GM19452 (cell line): ENCODE measurements around the gene CDH9.

ENCODE experiments used
- ATAC-seq: cut with Tn5 transposase; IDR thresholded peaks from one replicate; pipeline ENCODE4 v1.9.1; 2021; ENCODE audit not compliant: unreplicated experiment

CDH9 gene

GRCh38 chr5:27038476-27038875, at the start of gene CDH9:
TSS of gene CDH9 (minus strand) at chr5:27038586. CDS start at chr5:26988333, 50,253 bp downstream.
- no peak for ATAC-seq

- no peak for ATAC-seq
Measured at GRCh38 chr5:27087747-27088146, 49.4 kb upstream of the CDH9 start.

GRCh38 chr5:27083449-27084415, 45.3 kb upstream of the CDH9 start:
- no peak for ATAC-seq

- no peak for ATAC-seq
Measured at GRCh38 chr5:27080147-27080546, 41.8 kb upstream of the CDH9 start.

GRCh38 chr5:27062451-27062850, 24.1 kb upstream of the CDH9 start:
- ATAC-seq, result no peak

- no peak for ATAC-seq
Measured at GRCh38 chr5:27048510-27048909, 10.1 kb upstream of the CDH9 start.

GRCh38 chr5:27041372-27041771, 3.0 kb upstream of the CDH9 start:
- no peak for ATAC-seq

- no peak for ATAC-seq
Measured at GRCh38 chr5:27034565-27034964, 3.8 kb downstream of the CDH9 start.

- no peak for ATAC-seq
Measured at GRCh38 chr5:27026801-27027200, 11.6 kb downstream of the CDH9 start.

GRCh38 chr5:27026063-27026462, 12.3 kb downstream of the CDH9 start:
- ATAC-seq, result no peak

GRCh38 chr5:27021471-27021870, 16.9 kb downstream of the CDH9 start:
- no peak for ATAC-seq

- no peak for ATAC-seq
Measured at GRCh38 chr5:27020973-27021372, 17.4 kb downstream of the CDH9 start.

- no peak for ATAC-seq
Measured at GRCh38 chr5:27015758-27016157, 22.6 kb downstream of the CDH9 start.

- no peak for ATAC-seq
Measured at GRCh38 chr5:27011274-27011673, 27.1 kb downstream of the CDH9 start.

GRCh38 chr5:27010646-27011045, 27.7 kb downstream of the CDH9 start:
- ATAC-seq, result no peak

GRCh38 chr5:27009540-27009915, 28.9 kb downstream of the CDH9 start:
- no peak for ATAC-seq

- ATAC-seq, result no peak
Measured at GRCh38 chr5:27008604-27009539, 29.5 kb downstream of the CDH9 start.

- ATAC-seq, result no peak
Measured at GRCh38 chr5:27007121-27007520, 31.3 kb downstream of the CDH9 start.

GRCh38 chr5:26986985-26987384, 51.4 kb downstream of the CDH9 start:
- ATAC-seq, result no peak

GRCh38 chr5:26981750-26982149, 56.6 kb downstream of the CDH9 start:
- no peak for ATAC-seq

GRCh38 chr5:26959290-26959689, 79.1 kb downstream of the CDH9 start:
- no peak for ATAC-seq

- no peak for ATAC-seq
Measured at GRCh38 chr5:26955161-26955560, 83.2 kb downstream of the CDH9 start.
